SK-N-SH (cell line): ENCODE results near the gene RNF150. TPM values are rescaled to one million over a fixed set of nuclear protein-coding genes. Genes with fewer than 3 reads are reported as not detected.

Experiments used
- CTCF ChIA-PET: fragments of 300-600, 350-600 bp; formaldehyde crosslinking; extraction: SDS; loops from one replicate; lab custom pipeline; 2021; lab: Yijun Ruan, JAX
- POLR2A ChIA-PET: fragments of 350-600 bp; sonication (Branson Sonifier 250); formaldehyde crosslinking; extraction: SDS; loops from one replicate; lab custom pipeline; 2020; ENCODE audit warnings: antibody characterized with exemption, inconsistent platforms; lab: Yijun Ruan, JAX
- DNase-seq: peaks from one replicate; pipeline ENCODE4 v3.0.0; 2012
- H2AFZ ChIP-seq: fragments of 200-600 bp; sonication (generic); 2 replicates; pipeline ENCODE4 v1.8.1; 2016; ENCODE audit warnings: antibody characterized with exemption, mild to moderate bottlenecking, low read depth
- H3F3A ChIP-seq: fragments of 200-600 bp; sonication (generic); replicated peaks from 2 replicates; pipeline ENCODE3; 2016; ENCODE audit warnings: antibody characterized with exemption, mild to moderate bottlenecking; ENCODE audit not compliant: insufficient read depth
- H3K27ac ChIP-seq, 2 experiments: fragments of 200-500 bp in 1 of 2; fragments of 200-600 bp in 1 of 2; sonication (Bioruptor generic) in 1 of 2; sonication (generic), shearing (Covaris generic) in 1 of 2; 2 replicates each; pipeline versions ENCODE4 v1.5.1 to v1.6.1; 2014 to 2016; ENCODE audit warnings: low read depth in 2 of 2, inconsistent platforms in 1 of 2, low read length in 1 of 2, mild to moderate bottlenecking in 1 of 2, mixed read lengths in 1 of 2
- H3K27me3 ChIP-seq: fragments of 200-600 bp; sonication (generic), shearing (Covaris generic); 2 replicates; pipeline ENCODE4 v1.6.1; 2016; ENCODE audit warnings: mixed run types; ENCODE audit not compliant: insufficient read depth
- H3K36me3 ChIP-seq, 2 experiments: fragments of 200-500 bp in 1 of 2; fragments of 200-600 bp in 1 of 2; sonication (Bioruptor generic) in 1 of 2; sonication (generic) in 1 of 2; replicated peaks in 1 of 2; 2 replicates each; pipeline versions ENCODE3 to v1.5.1; 2014 to 2016; ENCODE audit warnings: low read length in 1 of 2, mild to moderate bottlenecking in 1 of 2; ENCODE audit not compliant: insufficient read depth in 2 of 2, control insufficient read depth in 1 of 2
- H3K4me1 ChIP-seq, 2 experiments: fragments of 200-500 bp in 1 of 2; fragments of 200-600 bp in 1 of 2; sonication (Bioruptor generic) in 1 of 2; sonication (generic), shearing (Covaris generic) in 1 of 2; 2 replicates each; pipeline versions ENCODE4 v1.5.1 to v1.6.1; 2014 to 2016; ENCODE audit warnings: low read depth in 1 of 2, low read length in 1 of 2, mixed run types in 1 of 2; ENCODE audit not compliant: insufficient read depth in 2 of 2, control insufficient read depth in 1 of 2
- H3K4me2 ChIP-seq: fragments of 200-600 bp; sonication (generic), shearing (Covaris generic); 2 replicates; pipeline ENCODE4 v1.6.1; 2017; ENCODE audit warnings: mixed run types
- H3K4me3 ChIP-seq, 2 experiments: fragments of 200-500 bp in 1 of 2; fragments of 200-600 bp in 1 of 2; sonication (Bioruptor generic) in 1 of 2; sonication (generic), shearing (Covaris generic) in 1 of 2; 2 replicates each; pipeline versions ENCODE4 v1.5.1 to v1.8.1; 2014 to 2016; ENCODE audit warnings: low read depth in 2 of 2, inconsistent platforms in 1 of 2, low read length in 1 of 2, mild to moderate bottlenecking in 1 of 2, mixed read lengths in 1 of 2, moderate library complexity in 1 of 2
- H3K79me2 ChIP-seq: fragments of 200-600 bp; sonication (generic); 2 replicates; pipeline ENCODE4 v1.8.1; 2017; ENCODE audit warnings: mild to moderate bottlenecking; ENCODE audit not compliant: insufficient read depth
- H3K9ac ChIP-seq: fragments of 200-600 bp; sonication (generic); 2 replicates; pipeline ENCODE4 v1.6.1; 2017; ENCODE audit warnings: mixed run types
- H3K9me2 ChIP-seq: fragments of 200-600 bp; sonication (generic); 2 replicates; pipeline ENCODE4 v1.6.1; 2017; ENCODE audit warnings: mixed run types
- H3K9me3 ChIP-seq: fragments of 200-600 bp; sonication (generic); 2 replicates; pipeline ENCODE4 v1.6.1; 2017; ENCODE audit warnings: mixed run types, mild to moderate bottlenecking, moderate library complexity
- H4K20me1 ChIP-seq: fragments of 200-600 bp; sonication (generic); 2 replicates; pipeline ENCODE4 v1.6.1; 2017; ENCODE audit warnings: mild to moderate bottlenecking, mixed run types; ENCODE audit not compliant: insufficient read depth
- CHD2 ChIP-seq: fragments of 150-350 bp; IDR thresholded peaks from 2 replicates; pipeline ENCODE4 v1.6.1; 2018; ENCODE audit warnings: low read length; ENCODE audit not compliant: partially characterized antibody
- ELF1 ChIP-seq: IDR thresholded peaks from 2 replicates; pipeline ENCODE4 v1.4.0; 2012
- EZH2phosphoT487 ChIP-seq: fragments of 200-600 bp; sonication (generic); IDR thresholded peaks from 2 replicates; pipeline ENCODE4 v1.6.1; 2017; ENCODE audit warnings: low read depth, mixed run types, mild to moderate bottlenecking, antibody characterized with exemption, moderate library complexity, borderline replicate concordance
- FOXJ3 ChIP-seq: sonication (generic); formaldehyde crosslinking; IDR thresholded peaks from 2 replicates; pipeline ENCODE4 v1.5.1; 2020; ENCODE audit warnings: mild to moderate bottlenecking, missing genetic modification reagents
- FOXM1 ChIP-seq: IDR thresholded peaks from 2 replicates; pipeline ENCODE4 v1.4.0; 2012; ENCODE audit warnings: low read depth, mild to moderate bottlenecking
- GABPA ChIP-seq: IDR thresholded peaks from 2 replicates; pipeline ENCODE4 v1.4.0; 2012; ENCODE audit warnings: low read depth, mild to moderate bottlenecking
- GATA2 ChIP-seq: sonication (generic); formaldehyde crosslinking; IDR thresholded peaks from 2 replicates; pipeline ENCODE4 v1.5.0; 2020; ENCODE audit warnings: mild to moderate bottlenecking, missing genetic modification reagents
- JUND ChIP-seq: IDR thresholded peaks from 2 replicates; pipeline ENCODE4 v1.4.0; 2012
- MEF2A ChIP-seq: IDR thresholded peaks from 2 replicates; pipeline ENCODE4 v1.4.0; 2012; ENCODE audit warnings: low read depth, borderline replicate concordance
- MXI1 ChIP-seq: IDR thresholded peaks from 2 replicates; pipeline ENCODE4 v1.6.1; 2012; ENCODE audit warnings: mild to moderate bottlenecking, low read depth, low read length, improper control_type of control experiment
- NFIC ChIP-seq: IDR thresholded peaks from 2 replicates; pipeline ENCODE4 v1.4.0; 2012; ENCODE audit warnings: borderline replicate concordance
- NRF1 ChIP-seq: IDR thresholded peaks from 2 replicates; pipeline ENCODE4 v1.6.1; 2012; ENCODE audit warnings: low read depth, mild to moderate bottlenecking, low read length
- POLR2AphosphoS5 ChIP-seq: IDR thresholded peaks from 2 replicates; pipeline ENCODE4 v1.6.1; 2012; ENCODE audit warnings: low read depth, low read length
- RAD21 ChIP-seq: IDR thresholded peaks from 2 replicates; pipeline ENCODE4 v1.6.1; 2012; ENCODE audit warnings: mild to moderate bottlenecking, low read length
- RFX5 ChIP-seq: IDR thresholded peaks from 2 replicates; pipeline ENCODE4 v1.6.1; 2012; ENCODE audit warnings: mild to moderate bottlenecking, improper control_type of control experiment, low read length
- RXRA ChIP-seq: IDR thresholded peaks from 2 replicates; pipeline ENCODE4 v1.4.0; 2012; ENCODE audit warnings: low read depth, mild to moderate bottlenecking, borderline replicate concordance
- SIN3A ChIP-seq: IDR thresholded peaks from 2 replicates; pipeline ENCODE4 v1.6.1; 2012; ENCODE audit warnings: low read depth, mild to moderate bottlenecking, low read length, moderate library complexity, borderline replicate concordance
- TCF12 ChIP-seq: IDR thresholded peaks from 2 replicates; pipeline ENCODE4 v1.4.0; 2012
- TEAD4 ChIP-seq: IDR thresholded peaks from 2 replicates; pipeline ENCODE4 v1.4.0; 2012; ENCODE audit warnings: mild to moderate bottlenecking, borderline replicate concordance; ENCODE audit not compliant: insufficient read depth
- WGBS: methylation state at CpG from one replicate; pipeline ENCODE4 v1.1.6; 2017; ENCODE audit warnings: low lambda C conversion rate; 5-methylcytosine and 5-hydroxymethylcytosine counted together
- polyA plus RNA-seq, 3 experiments: library from polyadenylated mRNA; depleted of rRNA; stranded (reverse); fragments of >200 nt; gene quantifications; 2 replicates each; pipeline ENCODE4 v1.2.3, GENCODE V29; 2012
- TF ChIP-seq, protein P1 (sequence below): IDR thresholded peaks from 2 replicates; pipeline ENCODE4 v1.4.0; 2012; ENCODE audit warnings: low read depth, borderline replicate concordance
- TF ChIP-seq, protein P2 (sequence below): fragments of 150-350 bp; IDR thresholded peaks from 2 replicates; pipeline ENCODE4 v1.6.1; 2017; ENCODE audit warnings: antibody characterized with exemption, low read length, low read depth, borderline replicate concordance
- TF ChIP-seq, protein P3 (sequence below): IDR thresholded peaks from 2 replicates; pipeline ENCODE4; 2012
- TF ChIP-seq, protein P4 (sequence below): IDR thresholded peaks from 2 replicates; pipeline ENCODE4 v1.4.0; 2012; ENCODE audit warnings: low read depth
- TF ChIP-seq, protein P5 (sequence below): fragments of 150-350 bp; IDR thresholded peaks from 2 replicates; pipeline ENCODE4 v1.6.1; 2016; ENCODE audit warnings: mild to moderate bottlenecking, low read depth, low read length
- TF ChIP-seq, protein P6 (sequence below): fragments of 200-600 bp; sonication (generic); IDR thresholded peaks from 2 replicates; pipeline ENCODE4 v1.6.1; 2017; ENCODE audit warnings: antibody characterized with exemption, mild to moderate bottlenecking, moderate library complexity

Gene RNF150
- polyA plus RNA-seq (2012; rRNA removed), result 5.8 and 8.8 TPM in 2 replicates
- 7.7 and 8.0 TPM in 2 replicates for polyA plus RNA-seq (2012; cell fraction: cytosol; rRNA removed)
- 17.7 and 23.3 TPM in 2 replicates for polyA plus RNA-seq (2012; cell fraction: nucleus; rRNA removed)

DNA sequence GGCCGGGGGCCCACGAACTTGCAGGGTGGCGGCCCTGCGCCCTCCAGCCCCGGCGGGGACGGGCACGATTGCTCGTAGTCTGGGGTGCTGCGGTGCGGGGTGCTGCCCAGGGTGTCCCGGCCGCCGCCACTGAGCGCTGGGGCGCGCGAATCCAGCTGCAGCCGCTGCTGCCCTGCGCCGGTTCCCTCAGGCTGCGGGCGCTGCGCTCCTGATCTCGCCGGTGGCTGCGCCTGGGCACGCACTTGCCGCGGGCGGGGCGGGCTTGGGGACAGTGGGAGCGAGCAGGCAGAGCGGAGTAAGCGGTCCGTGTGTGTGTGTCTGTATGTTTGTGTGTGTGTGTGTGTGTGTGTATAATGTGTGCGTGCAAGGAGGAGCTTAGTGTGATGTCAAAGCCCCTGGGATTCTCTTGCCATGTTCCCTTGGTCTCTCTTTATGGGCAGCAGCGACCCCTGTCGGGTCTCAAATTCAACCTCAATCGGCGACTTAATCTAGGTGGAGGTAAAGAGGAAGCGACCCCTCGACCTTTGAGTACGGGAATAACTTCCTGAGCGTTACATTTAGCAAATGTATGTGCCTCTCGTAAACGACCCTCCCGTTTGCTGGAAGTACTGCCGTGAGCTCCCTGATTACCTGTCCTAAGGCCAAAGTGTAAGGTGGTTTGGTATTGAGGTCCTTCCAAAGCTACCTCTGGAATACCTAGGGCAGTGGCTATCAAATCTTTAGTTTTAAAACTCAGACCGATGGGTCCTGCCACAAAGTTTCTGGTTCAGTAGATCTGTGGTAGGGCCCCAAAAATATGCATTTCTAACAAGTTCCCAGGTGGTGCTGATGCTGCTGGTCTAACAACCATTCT lies at the start of gene RNF150:
Gene RNF150 (minus strand): TSS at position 324 of the 853 bp plus-strand sequence.
- ChIA-PET CTCF (interaction anchor here (0.6 to 9.1 kb wide), 74 partner anchors 10 to 784 kb away, joined by 3 to 217 read pairs (median 5); partner anchors contain the start of genes CLGN and ELMOD2), POLR2A (interaction anchor here (0.6 to 4.5 kb wide), 16 partner anchors 22 to 505 kb away, joined by 3 to 41 read pairs (median 6); partner anchors contain the start of gene TBC1D9)
- WGBS, result 2% methylated on average over 11 of the region's 50 CpGs
- peak; percentile 87 for DNase-seq
- H3K79me2 ChIP-seq, result peaks cover 42% of the 10 kb centered on the region
- H3K36me3 ChIP-seq, result no peaks in the 10 kb centered on the region
- H3K4me1 ChIP-seq, result peaks cover 0 to 16% of the 10 kb centered on the region in 2 experiments; a peak in 2 of 4 replicates
- H3K4me2 ChIP-seq, result peak within 1 kb of the TSS; percentile 84
- H3K9me2 ChIP-seq, result no peaks in the 10 kb centered on the region
- peak within 1 kb of the TSS; percentile 53 to 95 for H3K27ac ChIP-seq
- peak within 1 kb of the TSS; percentile 79 for H2AFZ ChIP-seq
- peaks cover 19% of the 10 kb centered on the region for H4K20me1 ChIP-seq
- no peaks in the 10 kb centered on the region for H3K27me3 ChIP-seq
- H3K9ac ChIP-seq, result peak within 1 kb of the TSS; percentile 83
- peak within 1 kb of the TSS; percentile 80 to 97 for H3K4me3 ChIP-seq
- no peaks in the 10 kb centered on the region for H3K9me3 ChIP-seq
- no peaks in the 10 kb centered on the region for H3F3A ChIP-seq
- 0 out of 2 replicates have a peak, but pooled peaks have one; percentile 67 for TF ChIP-seq SIN3A
- TF ChIP-seq, protein P1, sequence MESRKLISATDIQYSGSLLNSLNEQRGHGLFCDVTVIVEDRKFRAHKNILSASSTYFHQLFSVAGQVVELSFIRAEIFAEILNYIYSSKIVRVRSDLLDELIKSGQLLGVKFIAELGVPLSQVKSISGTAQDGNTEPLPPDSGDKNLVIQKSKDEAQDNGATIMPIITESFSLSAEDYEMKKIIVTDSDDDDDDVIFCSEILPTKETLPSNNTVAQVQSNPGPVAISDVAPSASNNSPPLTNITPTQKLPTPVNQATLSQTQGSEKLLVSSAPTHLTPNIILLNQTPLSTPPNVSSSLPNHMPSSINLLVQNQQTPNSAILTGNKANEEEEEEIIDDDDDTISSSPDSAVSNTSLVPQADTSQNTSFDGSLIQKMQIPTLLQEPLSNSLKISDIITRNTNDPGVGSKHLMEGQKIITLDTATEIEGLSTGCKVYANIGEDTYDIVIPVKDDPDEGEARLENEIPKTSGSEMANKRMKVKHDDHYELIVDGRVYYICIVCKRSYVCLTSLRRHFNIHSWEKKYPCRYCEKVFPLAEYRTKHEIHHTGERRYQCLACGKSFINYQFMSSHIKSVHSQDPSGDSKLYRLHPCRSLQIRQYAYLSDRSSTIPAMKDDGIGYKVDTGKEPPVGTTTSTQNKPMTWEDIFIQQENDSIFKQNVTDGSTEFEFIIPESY, result peak; percentile 73
- TF ChIP-seq, protein P2, sequence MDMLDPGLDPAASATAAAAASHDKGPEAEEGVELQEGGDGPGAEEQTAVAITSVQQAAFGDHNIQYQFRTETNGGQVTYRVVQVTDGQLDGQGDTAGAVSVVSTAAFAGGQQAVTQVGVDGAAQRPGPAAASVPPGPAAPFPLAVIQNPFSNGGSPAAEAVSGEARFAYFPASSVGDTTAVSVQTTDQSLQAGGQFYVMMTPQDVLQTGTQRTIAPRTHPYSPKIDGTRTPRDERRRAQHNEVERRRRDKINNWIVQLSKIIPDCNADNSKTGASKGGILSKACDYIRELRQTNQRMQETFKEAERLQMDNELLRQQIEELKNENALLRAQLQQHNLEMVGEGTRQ, result no peak
- TF ChIP-seq, protein P3, sequence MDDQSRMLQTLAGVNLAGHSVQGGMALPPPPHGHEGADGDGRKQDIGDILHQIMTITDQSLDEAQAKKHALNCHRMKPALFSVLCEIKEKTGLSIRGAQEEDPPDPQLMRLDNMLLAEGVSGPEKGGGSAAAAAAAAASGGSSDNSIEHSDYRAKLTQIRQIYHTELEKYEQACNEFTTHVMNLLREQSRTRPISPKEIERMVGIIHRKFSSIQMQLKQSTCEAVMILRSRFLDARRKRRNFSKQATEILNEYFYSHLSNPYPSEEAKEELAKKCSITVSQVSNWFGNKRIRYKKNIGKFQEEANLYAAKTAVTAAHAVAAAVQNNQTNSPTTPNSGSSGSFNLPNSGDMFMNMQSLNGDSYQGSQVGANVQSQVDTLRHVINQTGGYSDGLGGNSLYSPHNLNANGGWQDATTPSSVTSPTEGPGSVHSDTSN, result no peak
- TF ChIP-seq EZH2phosphoT487, result no peak
- TF ChIP-seq GATA2 (CRISPR knock-in tag), result no peak; the same call in 1 of the 2 replicates
- TF ChIP-seq FOXM1, result no peak
- TF ChIP-seq CHD2, result peak; percentile 85
- TF ChIP-seq RXRA, result no peak
- no peak for TF ChIP-seq ELF1
- no peak; the same call in 1 of the 2 replicates for TF ChIP-seq RFX5
- no peak for TF ChIP-seq JUND
- TF ChIP-seq, protein P4, sequence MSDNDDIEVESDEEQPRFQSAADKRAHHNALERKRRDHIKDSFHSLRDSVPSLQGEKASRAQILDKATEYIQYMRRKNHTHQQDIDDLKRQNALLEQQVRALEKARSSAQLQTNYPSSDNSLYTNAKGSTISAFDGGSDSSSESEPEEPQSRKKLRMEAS, result peak; percentile 58; the same call in 1 of the 2 replicates
- TF ChIP-seq, protein P5, sequence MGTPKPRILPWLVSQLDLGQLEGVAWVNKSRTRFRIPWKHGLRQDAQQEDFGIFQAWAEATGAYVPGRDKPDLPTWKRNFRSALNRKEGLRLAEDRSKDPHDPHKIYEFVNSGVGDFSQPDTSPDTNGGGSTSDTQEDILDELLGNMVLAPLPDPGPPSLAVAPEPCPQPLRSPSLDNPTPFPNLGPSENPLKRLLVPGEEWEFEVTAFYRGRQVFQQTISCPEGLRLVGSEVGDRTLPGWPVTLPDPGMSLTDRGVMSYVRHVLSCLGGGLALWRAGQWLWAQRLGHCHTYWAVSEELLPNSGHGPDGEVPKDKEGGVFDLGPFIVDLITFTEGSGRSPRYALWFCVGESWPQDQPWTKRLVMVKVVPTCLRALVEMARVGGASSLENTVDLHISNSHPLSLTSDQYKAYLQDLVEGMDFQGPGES, result no peak
- TF ChIP-seq RAD21, result peak; percentile 98
- no peak for TF ChIP-seq TEAD4
- TF ChIP-seq NFIC, result no peak
- TF ChIP-seq TCF12, result no peak
- TF ChIP-seq MXI1, result peak; percentile 44; the same call in 1 of the 2 replicates
- peak; percentile 51 for TF ChIP-seq POLR2AphosphoS5
- peak; percentile 60; the same call in 1 of the 2 replicates for TF ChIP-seq FOXJ3 (CRISPR knock-in tag)
- TF ChIP-seq MEF2A, result no peak
- peak; percentile 13; the same call in 1 of the 2 replicates for TF ChIP-seq NRF1
- TF ChIP-seq, protein P6, sequence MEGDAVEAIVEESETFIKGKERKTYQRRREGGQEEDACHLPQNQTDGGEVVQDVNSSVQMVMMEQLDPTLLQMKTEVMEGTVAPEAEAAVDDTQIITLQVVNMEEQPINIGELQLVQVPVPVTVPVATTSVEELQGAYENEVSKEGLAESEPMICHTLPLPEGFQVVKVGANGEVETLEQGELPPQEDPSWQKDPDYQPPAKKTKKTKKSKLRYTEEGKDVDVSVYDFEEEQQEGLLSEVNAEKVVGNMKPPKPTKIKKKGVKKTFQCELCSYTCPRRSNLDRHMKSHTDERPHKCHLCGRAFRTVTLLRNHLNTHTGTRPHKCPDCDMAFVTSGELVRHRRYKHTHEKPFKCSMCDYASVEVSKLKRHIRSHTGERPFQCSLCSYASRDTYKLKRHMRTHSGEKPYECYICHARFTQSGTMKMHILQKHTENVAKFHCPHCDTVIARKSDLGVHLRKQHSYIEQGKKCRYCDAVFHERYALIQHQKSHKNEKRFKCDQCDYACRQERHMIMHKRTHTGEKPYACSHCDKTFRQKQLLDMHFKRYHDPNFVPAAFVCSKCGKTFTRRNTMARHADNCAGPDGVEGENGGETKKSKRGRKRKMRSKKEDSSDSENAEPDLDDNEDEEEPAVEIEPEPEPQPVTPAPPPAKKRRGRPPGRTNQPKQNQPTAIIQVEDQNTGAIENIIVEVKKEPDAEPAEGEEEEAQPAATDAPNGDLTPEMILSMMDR, result peak; percentile 91
- peak; percentile 72 for TF ChIP-seq GABPA
